Spleen (tissue), 7 donors: ENCODE results near the gene RIPOR2.

ENCODE experiments used
- POLR2A ChIP-seq, 3 donors: fragments of 450-650 bp; IDR thresholded peaks; one replicate each; pipeline ENCODE4 v1.5.1; 2017; ENCODE audit warnings: antibody characterized with exemption in 3 of 3, mild to moderate bottlenecking in 1 of 3
- POLR2AphosphoS5 ChIP-seq, 3 donors: sonication (generic); formaldehyde crosslinking; IDR thresholded peaks; one replicate each; pipeline ENCODE4 v1.5.1; 2017; ENCODE audit warnings: antibody characterized with exemption in 3 of 3
- TF ChIP-seq, protein P1 (sequence below), 11 experiments: fragments of 200-600 bp in 7 of 11; fragments of 450-650 bp in 4 of 11; sonication (generic) in 4 of 11; IDR thresholded peaks in 8 of 11; conservative IDR thresholded peaks in 3 of 11; 1 replicate in 7 of 11; 2 replicates in 4 of 11; pipeline versions ENCODE4 v1.4.0 to v1.8.0; 2016 to 2021; ENCODE audit warnings: antibody characterized with exemption in 11 of 11, inconsistent platforms in 4 of 11, mild to moderate bottlenecking in 1 of 11
- donor health status: DM: no; HTN: no; CAD: no; lungs with moderate emphysema.
- donor health status: DM: no; HTN: no; CAD: no.
- donor health status: DM: no; HTN: no; CAD: no.

DNA sequence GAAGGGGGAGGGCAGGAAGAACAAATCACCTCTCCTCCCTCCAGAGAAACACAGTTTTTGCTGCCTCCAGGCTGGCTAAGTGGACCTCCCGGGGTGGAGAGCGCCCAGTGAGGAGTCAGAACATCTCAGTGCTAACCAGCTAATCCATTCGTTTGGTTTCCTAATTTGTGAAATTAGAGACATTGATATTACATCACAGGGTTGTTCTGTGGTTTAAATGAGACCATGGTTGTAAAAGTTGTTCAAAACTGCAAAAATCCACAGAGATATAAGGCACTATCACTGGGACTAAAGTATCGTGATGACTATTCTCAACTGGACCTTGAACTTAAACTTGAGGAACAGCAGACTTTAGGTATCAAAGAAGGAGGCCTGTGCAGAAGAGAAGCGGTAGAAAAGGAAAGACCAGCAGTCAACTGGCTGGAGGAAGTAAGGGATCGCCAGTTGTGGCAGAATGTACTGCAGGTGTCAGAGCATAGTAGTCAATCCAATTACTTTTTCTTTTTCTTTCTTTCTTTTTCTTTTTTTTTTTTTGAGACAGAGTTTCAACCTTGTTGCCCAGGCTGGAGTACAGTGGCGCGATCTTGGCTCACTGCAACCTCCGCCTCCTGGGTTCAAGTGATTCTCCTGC is 33.9 kb downstream of the RIPOR2 start:
- TF ChIP-seq POLR2A (IDR thresholded peaks at IDR 0.05): no peak
- TF ChIP-seq, protein P1, sequence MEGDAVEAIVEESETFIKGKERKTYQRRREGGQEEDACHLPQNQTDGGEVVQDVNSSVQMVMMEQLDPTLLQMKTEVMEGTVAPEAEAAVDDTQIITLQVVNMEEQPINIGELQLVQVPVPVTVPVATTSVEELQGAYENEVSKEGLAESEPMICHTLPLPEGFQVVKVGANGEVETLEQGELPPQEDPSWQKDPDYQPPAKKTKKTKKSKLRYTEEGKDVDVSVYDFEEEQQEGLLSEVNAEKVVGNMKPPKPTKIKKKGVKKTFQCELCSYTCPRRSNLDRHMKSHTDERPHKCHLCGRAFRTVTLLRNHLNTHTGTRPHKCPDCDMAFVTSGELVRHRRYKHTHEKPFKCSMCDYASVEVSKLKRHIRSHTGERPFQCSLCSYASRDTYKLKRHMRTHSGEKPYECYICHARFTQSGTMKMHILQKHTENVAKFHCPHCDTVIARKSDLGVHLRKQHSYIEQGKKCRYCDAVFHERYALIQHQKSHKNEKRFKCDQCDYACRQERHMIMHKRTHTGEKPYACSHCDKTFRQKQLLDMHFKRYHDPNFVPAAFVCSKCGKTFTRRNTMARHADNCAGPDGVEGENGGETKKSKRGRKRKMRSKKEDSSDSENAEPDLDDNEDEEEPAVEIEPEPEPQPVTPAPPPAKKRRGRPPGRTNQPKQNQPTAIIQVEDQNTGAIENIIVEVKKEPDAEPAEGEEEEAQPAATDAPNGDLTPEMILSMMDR (IDR thresholded peaks at IDR 0.05 in 8 of 11, conservative IDR thresholded peaks at IDR 0.05 in 3 of 11): no peak
- no peak for TF ChIP-seq POLR2AphosphoS5 (IDR thresholded peaks at IDR 0.05)
